ENCODE data around the gene AKAP13.
"Not testable (repeated sequence)": the region's sequence is repeated elsewhere in the genome, so short reads cannot be mapped to it uniquely, and the experiment has no call there.

The AKAP13 gene

DNA sequence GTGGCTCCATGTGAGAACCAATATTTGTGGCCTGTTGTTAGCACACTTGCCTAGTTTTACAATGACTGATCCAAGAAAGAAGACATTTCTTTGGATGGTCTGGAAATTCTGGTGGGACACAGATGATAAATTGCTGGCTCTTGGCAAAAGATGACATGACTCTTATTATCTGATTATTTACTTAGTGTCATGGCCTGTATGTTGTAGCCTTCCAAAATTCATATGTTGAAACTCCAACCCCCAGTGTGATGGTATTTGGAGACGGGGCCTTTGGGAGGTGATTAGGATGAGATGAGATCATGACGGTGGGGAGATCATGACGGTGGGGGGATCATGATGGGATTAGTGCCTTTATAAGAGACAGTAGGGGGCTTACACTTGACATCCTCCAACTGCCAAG, 30.0 kb upstream of the AKAP13 start:
- no peak for DNase-seq

DNA sequence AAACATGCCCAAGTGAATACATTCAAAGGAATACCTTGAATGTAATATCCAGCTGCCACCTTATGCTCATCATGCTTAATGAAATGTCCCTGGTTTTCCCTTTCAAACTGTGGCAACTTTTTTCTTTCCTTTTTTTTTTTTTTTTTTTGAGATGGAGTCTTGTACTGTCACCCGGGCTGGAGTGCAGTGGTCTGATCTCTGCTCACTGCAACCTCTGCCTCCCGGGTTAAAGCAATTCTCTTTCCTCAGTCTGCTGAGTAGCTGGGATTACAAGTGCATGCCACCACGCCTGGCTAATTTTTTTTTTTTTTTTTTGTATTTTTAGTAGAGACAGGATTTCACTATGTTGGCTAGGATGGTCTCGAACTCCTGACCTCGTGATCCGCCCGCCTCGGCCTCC, 28.9 kb upstream of the AKAP13 start:
- DNase-seq = not testable (repeated sequence)

DNA sequence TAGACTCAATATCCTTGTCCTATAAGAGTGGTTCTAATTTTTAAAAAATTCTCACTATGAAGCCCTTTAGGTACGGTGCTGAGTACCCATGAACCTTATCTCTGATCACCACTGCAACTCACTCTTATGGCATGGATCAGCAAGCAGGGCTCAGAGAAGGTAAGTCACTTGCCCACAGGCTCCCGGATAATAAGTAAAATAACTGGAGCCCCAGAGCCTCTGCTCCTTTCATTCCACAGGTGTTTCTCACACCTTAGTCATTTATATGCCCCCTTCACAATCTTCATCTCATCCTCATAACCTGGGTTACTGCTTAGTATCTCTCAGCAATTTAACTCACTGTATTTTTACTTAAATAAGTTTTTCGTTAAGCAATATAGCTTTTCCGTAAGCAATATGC, 28.4 kb upstream of the AKAP13 start:
- DNase-seq = no peak

DNA sequence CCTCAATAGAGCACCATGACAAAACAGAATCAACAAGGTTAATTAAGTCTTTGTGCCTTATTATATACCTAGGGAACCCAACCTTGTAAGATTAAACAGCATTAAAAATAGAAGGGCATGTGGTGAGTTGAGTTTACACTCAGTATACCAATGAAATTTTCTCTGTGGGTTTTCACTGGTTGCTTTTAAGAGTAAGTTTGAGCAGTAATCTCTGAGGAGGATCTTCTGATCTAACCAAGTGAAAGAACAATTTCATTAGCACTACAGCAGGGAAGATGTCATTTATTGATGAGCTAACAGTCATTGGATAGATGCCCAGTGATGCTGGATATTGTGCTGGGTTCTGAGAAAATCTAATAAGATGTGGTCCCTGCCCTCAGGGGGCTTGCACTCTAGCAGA, 26.9 kb upstream of the AKAP13 start:
- DNase-seq = no peak

DNA sequence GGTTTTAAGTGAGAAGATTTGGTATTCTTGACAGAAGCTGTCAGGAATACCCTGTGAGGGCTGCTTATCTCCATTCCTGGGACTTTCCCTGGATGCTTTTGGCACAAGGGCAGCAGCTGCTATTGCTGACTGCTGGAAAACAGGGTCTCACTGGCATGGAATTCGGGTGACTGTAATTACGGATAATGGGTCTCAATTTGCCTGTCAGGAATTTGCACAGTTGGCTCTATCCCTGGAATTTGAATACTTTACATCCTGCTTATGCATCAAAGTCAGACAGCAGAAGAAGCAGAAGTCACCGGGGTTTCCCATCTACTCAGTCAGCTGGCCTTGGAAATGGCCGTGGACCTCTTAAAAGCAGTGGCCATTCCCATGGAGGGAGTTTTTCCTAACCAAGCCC, 25.9 kb upstream of the AKAP13 start:
- DNase-seq = no peak

DNA sequence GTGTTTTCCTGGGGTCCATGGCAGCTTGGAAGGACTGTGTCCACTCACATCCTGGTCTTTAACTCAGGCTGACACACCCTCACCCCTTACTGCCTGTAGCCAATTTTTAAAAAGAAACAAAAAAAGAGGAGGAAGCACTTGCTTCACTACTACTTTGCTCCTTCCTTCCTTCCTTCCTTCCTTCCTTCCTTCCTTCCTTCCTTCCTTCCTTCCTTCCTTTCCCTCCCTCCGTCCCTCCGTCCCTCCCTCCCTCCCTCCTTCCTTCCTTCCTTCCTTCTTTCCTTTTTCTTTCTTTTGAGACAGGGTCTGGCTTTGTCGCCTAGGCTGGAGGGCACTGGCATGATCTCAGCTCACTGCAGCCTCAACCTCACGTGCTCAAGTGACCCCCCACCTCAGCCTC, 25.5 kb upstream of the AKAP13 start:
- DNase-seq = no peak

DNA sequence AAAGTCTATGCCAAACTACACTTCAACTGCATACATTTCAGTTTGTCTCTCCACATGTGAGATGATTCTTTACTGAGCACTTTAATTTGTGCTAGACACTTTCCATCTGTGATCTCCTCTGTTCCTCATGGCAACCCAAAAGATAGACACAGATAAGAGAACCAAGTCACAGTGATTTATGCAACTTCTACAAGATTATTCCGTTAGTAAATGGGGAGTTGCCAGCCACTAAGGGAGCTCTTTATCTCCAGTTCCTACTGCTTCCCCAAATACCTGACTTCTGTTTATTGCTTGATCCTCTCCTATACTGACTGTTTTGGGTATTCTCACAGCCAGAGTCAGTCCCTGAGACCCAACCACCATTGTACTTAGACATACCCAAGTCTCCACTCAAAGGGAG, 24.1 kb upstream of the AKAP13 start:
- no peak for DNase-seq

DNA sequence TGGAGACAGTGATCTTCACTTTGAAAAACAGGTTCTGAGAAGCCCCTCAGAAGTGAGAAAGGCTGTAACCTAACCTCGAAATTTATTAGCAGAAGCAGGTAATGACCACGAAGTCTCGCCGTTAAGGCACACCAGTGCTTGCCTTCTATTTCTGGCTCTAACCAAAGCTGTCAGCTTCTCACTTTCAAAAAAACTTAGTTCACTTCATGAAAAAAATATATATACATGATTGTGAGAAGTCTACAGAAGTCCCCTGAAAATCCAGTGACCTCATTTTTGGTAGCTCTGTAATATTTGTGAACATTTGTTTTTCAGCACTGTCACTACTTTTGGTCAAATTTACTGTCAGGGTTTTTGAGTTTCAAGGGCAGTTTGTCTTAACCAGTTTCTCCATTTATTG, 19.1 kb upstream of the AKAP13 start:
- no peak for DNase-seq

DNA sequence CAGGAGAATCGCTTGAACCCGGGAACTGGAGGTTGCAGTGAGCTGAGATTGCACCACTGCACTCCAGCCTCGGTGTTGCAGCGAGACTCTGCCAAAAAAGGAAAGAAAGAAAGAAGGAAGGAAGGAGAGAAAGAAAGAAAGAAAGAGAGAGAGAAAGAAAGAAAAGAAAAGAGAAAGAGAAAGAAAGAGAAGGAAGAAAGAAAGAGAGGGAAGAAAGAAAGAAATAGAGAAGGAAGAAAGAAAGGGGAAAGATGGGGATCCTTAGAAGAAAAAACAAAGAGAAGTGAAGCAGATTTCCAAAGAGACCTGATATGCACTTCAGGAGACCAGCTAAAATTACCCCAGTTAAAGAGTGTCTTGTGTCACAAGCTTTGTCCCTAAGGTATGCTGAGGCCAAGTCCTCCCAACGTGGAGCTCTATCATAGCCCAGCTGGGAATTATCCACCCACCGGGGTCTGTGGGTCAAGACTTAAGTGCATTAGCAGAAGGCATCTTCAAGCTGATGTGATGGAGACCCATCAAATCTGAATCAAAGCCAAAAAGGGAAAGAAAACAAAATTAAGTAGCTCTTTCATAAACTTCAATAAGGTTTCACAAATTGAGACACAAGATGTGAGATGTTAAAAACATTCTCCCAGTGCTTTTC, 17.8 kb upstream of the AKAP13 start:
- DNase-seq = no peak

DNA sequence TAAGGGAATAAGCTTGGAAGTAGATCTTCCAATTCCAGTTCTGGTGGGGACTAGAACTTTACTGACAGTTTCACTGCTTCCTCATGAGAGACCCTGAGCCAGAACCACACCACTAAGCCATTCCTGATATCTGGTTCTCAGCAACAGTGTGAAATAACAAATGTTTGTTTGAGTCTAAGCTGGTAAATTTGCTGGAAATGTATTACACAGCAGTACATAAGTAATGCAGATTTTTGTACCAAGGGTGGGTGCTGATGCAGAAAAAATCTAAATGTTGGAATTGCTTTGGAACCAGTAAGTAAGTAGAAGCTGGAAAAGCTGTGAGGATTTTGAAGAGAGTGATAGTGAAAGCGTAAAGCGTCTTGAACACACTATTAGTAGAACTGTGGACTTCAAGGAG, 14.4 kb upstream of the AKAP13 start:
- DNase-seq = no peak

DNA sequence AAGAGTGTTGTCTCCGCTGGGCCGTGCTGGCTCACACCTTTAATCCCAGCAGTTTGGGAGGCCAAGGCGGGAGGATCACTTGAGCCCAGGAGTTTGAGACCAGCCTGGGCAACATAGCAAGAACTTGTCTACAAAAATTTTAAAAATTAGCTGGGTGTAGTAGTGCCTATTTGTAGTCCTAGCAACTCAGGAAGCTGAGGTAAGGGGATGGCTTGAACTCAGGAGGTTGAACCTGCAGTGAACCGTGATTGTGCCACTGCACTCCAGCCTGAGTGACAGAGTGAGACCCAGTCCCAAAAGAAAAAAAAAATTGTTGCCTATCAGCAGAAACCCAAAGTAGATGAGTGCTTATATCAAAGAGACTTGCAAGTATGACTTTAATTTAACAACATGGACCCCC, 12.7 kb upstream of the AKAP13 start:
- DNase-seq = no peak

DNA sequence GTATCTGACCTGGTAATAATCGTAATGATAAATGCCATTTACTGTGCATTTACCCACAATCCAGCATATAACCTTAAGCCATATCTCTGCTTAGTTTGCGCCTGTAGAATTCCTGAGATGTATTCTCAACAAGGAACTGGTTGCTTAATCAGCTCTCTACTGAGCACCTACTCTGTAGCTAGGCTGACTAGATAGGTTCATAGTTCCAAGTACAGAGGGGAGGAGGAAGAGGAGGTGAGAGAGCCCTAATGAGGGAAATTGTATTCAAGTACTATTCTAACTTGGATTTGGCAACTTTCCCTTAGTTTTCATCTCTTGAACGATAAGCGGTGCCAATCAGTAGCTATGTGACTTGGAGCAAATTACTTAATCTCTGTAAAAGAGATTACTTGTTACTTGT, 5.6 kb upstream of the AKAP13 start:
- DNase-seq = no peak

DNA sequence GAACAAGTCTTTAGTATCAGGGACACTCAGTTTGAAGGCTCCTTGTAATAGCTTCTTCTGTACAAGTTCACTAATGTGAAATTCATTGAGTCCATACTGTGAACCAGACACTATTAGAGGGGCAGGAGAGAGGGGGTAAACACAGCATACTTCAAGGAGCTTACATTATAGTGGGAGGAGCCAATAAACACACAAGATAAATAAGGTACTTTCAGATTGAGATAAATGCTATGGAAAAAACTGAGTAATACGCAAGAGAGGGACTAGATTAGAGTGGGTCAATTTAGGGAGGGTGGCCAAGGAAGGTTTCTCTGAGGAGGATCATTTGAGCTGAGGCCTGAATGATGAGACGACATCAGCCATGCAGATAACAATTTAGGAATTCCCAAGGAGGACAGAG, 3.1 kb upstream of the AKAP13 start:
- DNase-seq = no peak

DNA sequence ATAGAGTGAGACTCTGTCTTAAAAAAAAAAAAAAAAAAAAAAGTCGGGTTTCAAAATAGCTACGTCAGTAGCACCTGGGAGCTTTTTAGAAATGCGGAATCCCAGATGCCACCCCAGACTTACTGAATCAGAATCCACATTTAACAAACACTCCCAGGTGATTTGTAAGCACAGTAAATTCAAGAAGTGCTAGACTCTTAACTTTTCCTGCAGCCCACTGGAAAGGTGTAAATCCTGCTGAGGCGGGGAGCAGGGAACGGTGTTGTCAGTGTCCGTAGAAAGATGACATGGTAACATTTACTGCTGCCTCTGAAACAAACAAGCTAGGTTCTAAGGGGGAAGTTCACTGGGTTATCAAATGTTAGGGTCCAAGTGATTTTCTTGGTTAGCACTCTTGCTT, 2.4 kb upstream of the AKAP13 start:
- DNase-seq = no peak

DNA sequence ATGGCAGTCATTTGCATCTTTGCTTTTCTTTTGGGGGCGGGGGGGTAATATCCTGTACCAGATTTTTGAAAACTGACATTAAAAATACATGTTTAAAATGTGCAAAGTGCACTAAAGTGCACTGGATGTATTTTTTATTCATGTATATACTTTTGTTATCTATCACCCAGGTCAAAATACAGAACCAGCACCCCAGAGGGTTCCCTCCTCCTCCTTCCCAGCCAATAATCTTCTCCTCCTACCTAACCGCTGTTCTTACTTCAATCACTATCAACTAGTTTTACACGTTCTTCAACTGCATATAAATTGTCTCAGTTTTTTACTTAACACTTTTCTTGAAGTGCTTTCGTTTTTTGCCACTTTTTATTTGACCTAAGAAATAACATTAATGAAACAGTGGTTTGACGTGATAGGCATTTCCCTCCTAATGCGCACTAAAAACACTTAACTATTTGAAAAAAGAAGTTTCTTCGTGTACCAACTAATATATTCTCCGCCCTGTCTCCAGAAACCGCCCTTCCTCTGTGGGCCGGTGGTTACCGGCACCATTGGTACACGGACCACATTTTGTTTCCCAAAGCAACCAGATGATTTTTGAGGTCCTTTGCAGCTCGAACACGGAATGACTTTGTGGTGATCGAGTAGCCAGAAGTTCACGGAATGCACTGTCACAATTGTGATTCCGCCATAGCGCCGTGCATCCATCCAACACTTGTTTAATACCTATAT, 836 bp upstream of the AKAP13 start:
- peak; percentile 68 for DNase-seq

DNA sequence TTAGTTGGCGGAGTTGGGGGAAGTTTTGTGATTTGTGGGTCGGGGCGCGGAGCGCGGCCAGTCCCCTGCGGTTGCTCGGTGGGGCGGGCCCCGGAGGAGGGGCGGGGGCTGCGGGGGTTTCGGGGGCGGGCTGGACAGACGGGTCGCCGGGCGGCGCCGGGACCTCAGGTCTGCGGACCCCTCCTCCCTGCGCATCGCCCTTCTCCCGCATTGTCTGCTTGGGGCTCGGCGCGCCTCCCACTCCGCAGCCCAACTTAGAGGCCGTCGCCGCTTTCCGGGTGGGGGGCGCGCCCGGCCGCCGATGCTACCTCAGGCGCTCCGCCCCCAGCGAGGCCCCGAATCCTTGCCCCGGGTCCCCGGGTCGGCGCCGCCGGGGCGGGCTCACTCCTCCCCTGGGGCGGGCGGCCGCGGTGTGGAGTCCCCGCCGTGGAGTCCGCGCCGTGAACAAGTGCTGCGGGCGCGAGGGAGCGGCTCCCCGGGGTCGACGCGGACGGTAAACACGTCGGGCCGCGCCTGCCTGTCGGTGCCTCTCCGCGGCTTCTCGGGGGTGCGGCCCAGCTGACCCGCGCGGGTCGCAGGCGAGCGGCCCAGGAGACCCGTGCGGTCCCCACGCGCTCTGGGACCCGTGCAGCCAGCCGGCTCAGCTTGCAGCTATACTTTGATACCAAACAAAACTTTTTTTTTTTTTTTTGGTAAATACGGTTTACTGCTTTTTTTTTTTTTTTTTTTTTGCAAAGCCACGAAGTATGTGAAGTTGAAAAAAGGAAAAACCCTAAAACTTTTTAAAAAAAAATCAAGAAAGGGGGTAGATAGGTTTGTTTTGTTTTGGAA, 624 bp downstream of the AKAP13 start:
- peak; percentile 70 for DNase-seq

DNA sequence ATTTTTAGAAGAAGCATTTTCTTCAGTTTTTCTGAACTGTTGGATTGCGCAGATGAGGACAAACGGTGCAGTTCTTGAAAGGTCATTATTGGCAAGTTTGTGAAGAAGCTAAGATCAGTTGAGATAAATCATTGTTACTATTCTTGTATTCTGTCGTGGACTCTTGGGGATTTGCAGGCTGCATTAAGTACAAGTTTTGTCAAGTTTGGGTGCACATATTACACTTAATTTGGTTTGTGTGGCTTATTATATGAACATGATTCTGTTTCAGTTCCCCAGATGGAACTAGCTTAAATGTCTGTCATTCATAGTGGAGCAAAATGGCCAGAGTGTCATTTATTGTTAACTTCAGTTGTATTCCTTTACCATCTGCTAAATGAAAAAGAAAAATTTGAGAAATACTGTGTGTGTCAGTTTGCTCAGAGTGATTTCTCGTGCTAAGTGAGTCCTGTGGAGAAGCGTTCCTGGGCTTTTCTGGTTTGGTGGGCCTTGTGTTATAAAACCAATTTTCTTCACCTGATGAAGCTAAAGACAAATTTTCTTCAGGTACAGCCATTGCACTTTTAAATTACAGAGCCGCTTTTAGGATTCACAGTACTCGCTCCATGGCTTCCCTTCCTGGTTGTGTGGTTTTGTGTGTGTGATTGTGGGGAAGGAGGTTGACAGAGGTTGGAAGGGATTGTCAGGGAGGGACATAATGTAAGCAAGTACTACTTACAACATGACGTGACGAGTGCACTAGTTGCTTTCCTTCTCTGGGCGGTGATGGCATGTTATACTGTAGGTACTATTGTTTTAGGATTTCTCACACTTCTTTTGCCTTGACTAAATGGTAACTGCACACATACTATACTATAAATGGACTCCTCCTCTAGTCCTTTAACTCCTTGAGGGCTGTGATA, 1.7 kb downstream of the AKAP13 start:
- no peak for DNase-seq

DNA sequence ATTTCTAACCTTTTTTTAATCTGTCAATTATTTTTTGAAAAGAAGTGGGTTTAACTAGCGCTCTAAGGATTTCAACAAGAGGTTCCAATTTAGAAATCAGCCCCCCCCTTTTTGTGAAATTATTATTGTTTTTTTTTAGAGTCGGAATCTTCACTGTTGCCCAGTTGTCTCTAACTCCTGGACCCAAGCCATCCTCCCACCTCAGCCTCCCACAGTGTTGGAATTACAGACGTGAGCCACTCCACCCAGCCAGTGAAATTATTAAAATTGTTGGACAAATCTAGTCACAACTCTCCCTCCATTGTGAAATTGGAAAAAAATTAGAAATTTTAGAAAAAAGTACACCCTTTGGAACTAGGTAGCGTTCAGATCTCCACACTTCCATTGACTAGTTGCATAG, 2.5 kb downstream of the AKAP13 start:
- no peak for DNase-seq

DNA sequence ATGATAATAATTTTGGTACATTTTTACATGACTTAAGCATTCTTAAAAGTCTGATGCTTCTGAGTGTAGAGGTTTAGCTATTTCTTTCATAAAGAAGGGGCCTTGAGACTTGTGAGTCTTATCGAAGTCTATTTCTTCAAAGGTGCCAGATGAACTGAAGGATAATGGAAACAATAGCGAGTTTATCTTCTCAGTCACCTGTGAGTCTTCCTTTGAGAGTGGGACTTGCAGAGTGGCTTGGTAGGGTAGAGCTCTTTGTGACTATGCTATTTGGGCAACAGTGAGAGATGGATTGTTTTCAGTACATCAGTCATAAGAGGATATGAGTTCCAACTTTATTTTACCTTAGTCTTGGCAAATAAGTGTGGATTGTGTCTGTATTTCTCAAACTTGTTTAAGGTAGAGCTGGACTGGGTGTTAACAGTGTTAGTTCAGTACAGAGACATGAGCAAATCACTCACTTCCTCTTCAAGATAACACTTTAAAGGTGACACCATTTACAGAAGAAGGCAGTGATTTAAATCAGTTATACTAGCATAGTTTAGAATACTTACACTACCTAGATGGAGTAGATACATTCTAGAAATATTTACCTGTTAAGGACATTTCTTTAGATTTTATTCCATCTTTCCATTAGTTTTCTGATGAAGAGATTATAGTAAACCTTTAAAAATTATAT, 3.2 kb downstream of the AKAP13 start:
- no peak for DNase-seq

DNA sequence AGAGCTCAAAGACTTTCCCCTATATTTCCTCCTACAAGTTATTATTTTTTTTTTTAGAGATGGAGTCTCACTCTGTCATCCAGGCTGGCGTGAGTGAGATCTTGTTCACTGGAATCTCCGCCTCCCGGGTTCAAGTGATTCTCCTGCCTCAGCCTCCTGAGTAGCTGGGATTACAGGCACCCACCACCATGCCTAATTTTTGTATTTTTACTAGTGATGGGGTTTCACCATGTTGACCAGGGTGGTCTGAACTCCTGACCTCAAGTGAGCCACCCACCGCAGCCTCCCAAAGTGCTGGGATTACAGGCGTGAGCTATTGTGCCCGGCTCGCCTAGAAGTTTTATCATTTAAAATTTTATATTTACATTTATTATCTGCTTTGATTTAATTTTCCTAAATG, 5.9 kb downstream of the AKAP13 start:
- no peak for DNase-seq

DNA sequence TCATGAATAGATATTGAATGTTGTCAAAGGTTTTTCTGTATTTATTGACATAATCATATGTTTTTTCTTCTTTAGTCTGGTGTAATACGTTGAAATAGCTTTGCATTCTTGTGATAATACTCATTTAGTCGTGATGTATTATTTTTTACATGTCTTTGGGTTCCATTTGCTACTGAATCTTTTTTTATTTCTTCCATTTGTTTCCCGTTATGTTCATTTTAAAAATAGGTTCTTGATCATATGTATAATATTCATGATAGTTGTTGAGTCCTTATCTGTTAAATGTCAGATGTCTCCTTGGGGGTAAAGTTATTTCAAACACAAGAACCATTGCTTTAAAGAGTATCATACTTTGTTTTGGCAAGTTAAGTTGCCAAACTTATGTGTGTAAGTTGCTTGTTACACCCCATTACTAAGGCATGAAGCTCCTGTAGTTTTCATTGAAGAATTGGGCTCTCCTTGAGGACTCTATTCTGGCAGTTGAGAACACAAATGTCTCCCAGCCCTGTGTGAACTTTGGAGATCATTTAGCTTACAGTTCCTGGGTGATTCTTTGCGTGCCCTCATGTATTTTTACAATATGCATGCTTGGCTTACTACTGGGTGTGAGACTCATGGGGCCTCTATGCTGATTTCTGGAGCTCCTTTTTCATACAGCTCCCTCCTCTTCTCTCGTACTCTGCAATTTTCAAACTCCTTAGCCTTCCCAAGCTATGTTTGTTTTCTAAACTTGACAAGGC, 8.3 kb downstream of the AKAP13 start:
- DNase-seq = no peak

DNA sequence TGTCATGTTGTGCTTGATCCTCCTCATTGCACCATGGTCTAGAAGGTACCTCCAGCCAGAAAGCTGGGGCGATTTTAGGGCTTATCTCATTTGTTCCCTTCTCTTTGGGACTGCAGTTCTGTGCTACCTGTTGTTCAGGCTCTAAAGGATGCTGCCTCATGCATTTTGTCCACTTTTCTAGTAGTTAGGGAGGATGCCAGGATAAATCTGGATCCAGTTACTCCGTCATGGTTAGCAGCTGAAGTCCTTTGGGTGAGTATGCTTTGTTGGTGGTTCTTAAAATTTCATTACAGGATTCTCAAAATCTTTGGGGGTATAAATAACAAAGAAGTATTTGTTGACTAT, 8.9 kb downstream of the AKAP13 start:
- DNase-seq = no peak

All from stimulated activated CD8-positive, alpha-beta memory T cell treated with anti-CD3 and anti-CD28 coated beads, Interleukin-4, amount 100 ng/mL, for 48 hours (primary cell).